IPS-NIHi7 (cell line): ENCODE data around the gene CPM.
"Not testable (repeated sequence)": the region's sequence is repeated elsewhere in the genome, so short reads cannot be mapped to it uniquely, and the experiment has no call there.

ENCODE experiments used
- DNase-seq: peaks from one replicate; pipeline ENCODE4 v3.0.0; 2012; ENCODE audit warnings: mixed read lengths; ENCODE audit errors: extremely low spot score

CPM gene

DNA sequence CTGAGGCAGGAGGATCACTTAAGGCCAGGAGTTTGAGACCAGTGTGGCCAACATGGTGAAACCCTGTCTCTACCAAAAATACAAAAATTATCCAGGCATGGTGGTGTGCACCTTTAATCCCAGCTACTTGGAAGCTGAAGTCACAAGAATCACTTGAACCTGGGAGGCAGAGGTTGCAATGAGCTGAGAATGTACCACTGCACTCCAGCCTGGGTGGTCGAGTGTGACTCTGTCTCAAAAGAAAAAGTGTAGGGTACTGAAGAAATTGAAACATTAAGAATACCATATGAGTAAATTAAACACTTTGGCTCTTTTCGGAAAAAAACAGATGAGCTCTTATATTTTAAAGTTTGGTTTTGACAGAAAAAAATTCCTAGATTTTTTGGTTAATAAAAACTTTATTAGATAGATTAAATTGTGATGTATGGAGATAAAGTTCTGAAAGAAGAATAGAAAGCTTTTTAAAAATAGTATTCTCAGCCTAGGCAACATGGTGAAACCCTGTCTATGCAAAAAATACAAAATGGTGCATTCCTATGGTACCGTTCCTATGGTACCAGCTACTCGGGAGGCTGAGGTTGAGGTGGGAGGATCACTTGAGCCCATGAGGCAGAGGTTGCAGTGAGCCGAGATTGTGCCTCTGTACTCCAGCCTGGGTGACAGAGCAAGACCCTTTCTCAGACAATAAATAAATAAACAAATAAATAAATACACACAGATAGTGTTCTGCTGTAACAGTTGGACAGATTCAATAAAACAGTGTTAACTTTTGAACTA, 104.9 kb downstream of the CPM start:
- DNase-seq = no peak

DNA sequence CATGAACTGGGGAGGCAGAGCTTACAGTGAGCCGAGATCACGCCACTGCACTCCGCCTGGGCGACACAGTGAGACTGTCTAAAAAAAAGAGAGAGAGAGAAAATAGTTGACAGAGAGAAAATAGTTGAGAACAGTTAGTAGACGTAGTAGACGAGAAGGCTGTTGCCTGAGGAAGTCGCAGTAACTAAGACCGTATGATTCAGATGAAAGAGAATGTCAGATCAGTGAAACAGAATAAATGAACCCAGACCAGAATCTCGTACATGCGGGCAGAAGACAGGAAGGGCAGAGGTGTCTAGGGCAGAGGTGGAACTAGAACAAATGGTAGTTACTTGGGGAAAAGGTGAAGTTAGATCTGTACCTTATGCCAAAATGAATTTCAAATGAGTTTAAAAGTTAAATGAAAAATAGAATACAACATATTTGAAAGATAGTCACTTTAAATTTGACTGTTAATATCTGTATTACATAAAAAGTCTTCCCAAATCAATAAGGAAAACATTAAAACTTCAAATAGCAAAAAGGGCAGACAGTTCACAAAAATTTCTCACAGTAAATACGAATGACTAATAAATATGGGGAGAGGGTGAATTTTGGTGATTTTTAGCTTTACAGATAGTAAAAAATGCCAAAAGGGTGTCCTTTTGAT, 107.3 kb downstream of the CPM start:
- no peak for DNase-seq

DNA sequence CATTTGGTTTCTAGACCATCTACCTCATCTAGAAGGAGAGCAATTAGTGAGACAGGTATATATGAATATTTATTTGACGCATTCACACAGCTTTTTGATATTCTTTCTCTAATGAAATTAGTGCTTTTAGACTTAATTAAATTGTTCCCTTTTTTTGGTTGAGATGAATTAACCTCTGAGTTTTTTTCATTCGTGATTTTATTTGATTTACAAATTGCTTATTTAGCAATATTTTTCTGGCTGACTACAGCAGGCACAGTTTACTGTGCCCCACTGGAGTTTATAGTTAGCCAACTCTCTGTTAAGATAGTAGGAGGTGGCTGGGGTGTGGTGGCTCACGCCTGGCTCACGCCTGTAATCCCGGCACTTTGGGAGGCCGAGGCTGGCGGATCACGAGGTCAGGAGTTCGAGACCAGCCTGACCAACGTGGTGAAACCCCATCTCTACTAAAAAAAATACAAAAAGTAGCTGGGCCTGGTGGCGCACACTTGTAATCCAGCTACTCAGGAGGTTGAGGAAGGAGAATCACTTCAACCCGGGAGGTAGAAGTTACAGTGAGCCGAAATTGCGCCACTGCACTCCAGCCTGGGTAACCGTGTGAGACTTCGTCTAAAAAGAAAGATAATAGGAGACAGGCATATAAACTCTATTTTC, 108.2 kb downstream of the CPM start:
- no peak for DNase-seq

DNA sequence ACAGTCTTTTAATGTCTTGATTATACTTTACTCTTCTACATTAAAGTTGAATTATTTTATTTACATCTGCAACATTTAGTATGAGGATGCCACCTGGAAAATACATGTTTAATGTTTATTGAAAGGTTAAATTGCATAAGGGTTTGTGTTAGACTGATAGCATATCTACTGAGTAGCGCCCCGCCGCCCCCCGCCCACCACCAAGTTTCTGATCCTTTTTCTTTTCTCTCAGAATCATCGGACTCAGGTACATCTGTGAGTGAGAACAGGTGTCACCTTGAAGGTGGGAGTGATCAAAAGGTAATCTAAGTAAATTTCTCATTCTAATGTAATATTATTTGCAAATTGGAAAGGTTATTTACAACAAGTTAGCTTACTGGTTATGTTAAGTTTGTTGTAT, 108.8 kb downstream of the CPM start:
- DNase-seq = no peak

DNA sequence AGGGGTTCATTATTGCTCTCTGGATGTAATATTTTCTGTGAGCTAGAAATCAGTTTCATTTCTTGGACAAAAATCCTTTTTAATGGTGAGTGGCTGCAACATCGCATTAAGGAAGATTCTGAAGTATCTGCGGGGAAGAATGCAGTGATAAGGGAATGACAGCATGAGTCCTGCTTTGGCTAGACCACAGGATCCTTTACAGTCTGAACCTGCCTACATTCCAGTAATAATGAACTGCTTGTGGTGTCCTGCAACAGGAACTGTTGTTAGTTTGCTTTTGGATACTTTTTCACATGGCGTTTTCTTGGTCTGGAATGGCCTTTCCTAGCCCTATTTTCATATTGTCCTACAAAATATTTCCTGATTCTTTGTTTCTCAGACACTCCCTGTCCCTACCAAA, 109.3 kb downstream of the CPM start:
- no peak for DNase-seq

DNA sequence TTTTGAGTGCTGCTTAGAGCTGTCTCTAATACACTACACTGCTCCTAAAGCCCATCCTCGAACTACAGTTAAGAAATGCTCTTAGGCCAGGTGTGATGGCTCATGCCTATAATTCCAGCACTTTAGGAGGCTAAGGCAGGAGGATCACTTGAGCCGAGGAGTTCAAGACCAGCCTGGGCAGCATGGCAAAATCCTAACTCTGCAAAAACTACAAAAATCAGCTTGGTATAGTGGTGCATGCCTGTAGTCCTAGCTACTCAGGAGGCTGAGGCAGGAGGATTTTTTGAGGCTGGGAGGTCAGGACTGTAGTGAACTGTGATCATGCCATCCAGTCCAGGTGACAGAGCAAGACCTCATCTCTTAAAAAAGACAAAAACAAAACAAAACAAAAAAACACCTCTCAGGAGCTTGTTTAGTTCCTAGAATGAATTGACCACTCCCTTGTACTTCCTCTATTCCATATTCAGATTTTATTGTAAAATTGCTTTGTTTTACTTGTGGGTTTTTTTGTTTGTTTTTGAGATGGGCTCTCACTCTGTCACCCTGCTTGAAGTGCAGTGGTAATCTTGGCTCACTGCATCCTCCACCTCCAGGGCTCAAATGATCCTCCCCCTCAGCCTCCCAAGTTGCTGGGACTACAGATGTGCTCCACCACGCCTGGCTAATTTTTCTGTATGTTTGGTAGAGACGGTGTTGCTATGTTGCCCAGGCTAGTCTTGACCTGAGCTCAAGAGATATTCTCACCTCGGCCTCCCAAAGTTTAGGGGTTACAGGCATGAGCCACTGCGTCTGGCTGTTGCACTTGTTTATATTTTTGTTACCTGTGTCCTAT, 111.4 kb downstream of the CPM start:
- DNase-seq = no peak

DNA sequence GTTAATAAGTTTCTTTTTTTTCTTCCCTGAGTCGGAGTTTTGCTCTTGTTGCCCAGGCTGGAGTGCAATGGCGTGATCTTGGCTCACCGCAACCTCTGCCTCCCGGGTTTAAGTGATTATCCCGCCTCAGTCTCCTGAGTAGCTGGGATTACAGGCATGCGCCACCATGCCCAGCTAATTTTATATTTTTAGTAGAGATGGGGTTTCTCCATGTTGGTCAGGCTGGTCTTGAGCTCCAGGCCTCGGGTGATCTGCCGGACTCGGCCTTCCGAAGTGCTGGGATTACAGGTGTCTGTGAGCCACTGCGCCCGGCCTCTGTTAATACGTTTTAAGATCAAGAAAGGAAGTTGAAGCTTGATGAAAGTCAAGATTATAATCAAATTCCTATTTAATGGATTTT, 113.5 kb downstream of the CPM start:
- DNase-seq = not testable (repeated sequence)

DNA sequence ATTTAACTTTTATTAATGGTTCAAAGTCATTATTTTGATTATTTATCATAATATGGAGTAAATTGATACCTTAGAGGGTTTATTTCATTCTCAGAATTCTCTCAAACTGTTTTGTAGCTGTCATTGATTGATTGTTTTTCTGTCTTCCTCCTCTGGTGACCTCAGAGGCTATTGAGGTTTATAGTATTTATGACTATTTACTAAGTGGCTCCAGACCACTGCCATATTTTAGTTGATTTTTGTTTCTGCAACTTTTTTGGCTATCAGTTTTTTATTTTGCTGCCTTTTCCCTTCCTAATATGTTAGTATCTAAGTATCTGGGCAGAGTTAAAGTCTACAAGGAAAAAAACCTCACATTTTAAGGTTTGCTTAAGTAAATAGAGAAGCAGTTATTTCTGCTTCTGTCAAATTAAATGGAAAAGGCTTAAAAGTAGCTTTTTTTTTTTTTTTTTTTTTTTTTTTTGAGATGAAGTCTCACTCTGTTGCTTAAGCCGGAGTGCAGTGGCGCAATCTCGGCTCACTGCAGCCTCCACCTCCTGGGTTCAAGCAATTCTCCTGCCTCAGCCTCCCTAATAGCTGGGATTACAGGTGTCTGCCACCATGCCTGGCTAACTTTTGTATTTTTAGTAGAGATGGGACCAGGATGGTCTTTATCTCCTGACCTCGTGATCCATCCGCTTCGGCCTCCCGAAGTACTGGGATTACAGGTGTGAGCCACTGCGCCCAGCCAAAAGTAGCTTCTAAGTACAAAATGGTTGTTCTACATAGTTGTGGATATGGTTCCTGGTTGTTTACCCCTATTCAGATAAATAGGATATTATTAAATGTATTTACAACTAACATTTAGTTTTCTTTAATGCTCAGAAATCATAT, 116.8 kb downstream of the CPM start:
- no peak for DNase-seq

DNA sequence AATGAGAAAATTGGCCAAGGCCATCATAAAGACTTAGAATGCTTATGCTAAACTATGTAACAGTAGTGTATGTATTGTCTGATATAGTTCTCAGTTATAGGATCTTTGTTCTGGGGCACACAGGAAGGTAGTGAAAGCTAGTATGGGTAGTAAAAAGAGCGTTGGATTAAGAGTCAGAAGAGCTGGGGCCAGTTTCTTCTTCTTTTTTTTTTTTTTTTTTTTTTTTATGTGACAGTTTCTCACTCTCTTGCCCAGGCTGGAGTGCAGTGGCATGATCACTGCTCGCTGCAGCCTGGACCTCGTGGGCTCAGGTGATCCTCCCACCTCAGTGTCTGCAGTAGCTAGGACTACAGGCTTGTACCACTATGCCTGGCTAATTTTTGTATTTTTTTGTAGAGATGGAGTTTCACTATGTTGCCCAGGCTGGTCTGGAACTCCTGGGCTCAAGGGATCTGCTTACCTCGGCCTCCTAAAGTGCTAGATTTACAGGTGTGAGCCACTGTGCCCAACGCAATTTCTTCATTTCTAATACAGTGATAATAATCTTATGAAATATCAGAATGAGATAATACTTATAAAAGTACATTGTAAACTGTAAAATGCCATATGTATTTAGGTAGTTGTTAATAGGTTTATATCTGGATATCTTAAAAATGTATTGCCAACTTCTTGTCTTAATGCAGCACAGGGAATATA, 117.6 kb downstream of the CPM start:
- DNase-seq = no peak

DNA sequence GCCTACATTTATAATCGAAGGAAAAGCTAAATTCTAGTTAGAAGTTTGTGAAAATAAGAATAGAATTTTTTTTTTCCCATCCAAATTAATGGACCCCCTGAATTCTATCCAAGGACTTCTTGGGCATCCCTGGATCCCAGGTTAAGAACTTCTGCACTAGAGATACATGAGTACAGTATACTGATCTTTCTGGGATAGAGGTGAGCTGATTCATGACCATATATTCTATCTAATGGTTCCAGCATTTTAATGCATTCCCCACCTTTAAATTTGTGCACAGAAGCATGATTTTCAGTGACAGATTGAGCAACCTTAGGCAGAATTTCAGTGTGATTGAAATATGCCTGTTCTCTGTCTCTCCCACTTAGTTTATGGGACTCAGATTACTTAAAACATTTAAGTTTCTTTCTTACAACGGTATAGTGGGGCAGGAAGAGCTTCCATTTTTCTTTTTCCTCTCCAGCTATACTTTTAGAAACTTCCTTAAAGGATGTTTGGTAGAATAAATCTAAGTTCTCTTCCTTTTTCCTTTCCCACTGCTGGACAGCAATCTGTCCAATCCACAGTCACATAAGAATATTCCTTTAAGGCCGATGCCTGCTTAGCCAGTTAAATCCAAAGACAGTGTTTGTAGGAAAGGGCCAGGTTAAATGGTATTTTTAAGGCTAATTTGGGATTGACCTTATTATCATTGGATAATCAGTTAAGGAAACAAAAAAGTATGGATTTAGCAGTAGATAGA, 118.3 kb downstream of the CPM start:
- no peak for DNase-seq

DNA sequence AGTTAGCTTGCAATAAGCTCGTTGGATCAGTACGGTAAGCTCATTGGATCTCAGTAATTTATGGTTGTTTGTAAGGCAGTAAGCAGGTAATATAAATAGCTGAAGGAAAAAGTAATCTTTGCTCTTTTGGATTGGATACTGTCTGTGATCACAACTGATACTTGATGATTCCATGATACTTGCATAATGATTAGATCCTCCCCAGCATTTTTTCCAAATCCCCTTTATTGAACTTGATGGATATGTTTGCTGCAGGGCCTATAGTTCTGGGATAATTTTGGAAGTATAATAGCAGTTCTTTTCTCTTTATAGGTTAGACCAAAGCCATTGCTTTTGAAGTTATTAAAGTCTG, 119.8 kb downstream of the CPM start:
- no peak for DNase-seq

DNA sequence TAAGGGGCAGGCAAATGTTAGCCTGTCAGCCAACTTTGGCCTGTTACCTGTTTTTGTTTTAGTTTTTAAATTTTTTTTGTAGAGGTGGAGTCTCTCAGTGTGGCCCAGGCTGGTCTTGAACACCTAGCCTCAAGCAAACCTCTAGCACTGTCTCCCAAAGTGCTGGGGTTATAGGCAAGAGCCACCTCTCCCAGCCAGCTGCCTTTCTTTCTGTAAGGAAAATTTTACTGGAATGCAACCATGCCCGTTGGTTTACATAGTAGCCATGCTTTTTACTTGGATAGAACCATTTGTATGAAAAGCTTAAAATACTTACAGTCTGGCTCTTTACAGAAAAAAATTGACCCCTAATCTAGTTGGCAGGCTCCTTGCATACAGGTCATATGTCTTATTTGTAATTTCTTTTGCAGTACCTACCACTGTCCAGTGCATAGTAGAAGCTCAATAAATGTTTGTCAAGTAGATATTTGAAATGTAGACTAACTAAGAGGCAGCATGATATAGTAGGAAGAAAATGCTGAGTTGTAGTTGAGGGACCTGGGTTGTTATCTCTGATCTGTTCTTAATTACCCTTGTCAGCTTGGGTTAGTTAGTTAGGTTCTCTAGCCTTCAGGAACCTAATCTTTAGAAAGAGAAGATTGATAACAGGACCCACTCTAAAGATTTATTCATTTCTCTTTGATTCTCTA, 120.3 kb downstream of the CPM start:
- no peak for DNase-seq

DNA sequence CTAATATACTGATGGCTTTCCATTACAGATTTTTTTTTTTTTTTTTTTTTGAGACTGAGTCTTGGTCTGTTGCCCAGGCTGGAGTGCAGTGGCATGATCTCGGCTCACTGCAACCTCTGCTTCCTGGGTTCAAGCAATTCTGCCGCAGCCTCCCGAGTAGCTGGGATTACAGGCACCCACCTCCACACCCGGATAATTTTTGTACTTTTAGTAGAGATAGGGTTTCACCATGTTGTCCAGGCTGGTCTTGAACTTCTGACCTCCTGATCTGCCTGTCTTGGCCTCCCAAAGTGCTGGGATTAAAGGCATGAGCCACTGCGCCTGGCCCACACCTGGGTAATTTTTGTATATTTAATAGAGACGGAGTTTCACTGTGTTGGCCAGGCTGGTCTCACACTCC, 121.4 kb downstream of the CPM start:
- not testable (repeated sequence) for DNase-seq

DNA sequence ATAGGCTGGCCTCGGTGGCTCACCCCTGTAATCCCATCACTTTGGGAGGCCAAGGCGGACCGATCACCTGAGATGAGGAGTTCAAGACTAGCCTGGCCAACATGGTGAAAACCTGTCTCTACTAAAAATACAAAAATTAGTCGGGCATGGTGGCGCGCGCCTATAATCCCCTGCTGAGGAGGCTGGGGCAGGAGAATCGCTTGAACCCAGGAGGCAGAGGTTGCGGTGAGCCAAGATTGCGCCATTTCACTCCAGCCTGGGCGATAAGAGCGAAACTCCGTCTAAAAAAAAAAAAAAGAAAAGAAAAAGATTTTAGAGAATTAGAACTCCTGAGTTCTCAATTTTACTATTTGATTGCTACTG, 123.0 kb downstream of the CPM start:
- DNase-seq = not testable (repeated sequence)

DNA sequence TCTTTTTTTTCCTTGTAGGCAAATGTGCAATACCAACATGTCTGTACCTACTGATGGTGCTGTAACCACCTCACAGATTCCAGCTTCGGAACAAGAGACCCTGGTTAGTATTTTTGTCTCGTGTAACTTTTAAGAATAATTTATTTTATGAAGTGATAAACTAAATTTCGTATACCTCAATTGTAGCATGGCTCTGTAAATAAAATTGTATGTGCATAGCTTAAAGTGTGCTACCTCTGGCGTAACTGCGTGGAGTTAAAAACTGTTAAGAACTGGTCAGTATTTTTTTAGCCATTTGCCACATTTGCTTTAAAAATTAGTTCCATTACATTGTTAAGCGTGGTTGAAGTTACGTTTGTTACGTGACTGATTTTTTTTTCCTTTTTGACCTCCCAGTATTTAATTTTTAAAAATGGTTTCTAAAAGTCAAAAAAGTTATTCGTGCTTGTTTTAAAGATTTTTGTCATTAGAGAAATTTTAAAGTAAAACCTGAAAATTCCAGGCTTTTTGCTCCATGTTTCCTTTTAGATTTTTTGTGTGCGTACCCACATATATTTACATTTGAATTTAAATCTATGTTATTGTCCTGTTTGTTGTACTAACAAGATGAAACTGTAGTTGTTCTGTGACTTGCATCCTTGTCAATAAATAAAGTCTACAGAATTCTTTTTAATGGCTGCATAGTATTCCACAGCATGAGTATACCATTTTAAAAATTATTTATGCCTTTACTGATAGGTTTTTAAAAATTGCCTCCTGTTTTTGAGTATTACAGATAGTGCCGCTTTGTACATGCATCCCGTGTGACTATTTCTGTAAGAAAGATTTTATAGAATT, 123.6 kb downstream of the CPM start:
- DNase-seq = no peak

DNA sequence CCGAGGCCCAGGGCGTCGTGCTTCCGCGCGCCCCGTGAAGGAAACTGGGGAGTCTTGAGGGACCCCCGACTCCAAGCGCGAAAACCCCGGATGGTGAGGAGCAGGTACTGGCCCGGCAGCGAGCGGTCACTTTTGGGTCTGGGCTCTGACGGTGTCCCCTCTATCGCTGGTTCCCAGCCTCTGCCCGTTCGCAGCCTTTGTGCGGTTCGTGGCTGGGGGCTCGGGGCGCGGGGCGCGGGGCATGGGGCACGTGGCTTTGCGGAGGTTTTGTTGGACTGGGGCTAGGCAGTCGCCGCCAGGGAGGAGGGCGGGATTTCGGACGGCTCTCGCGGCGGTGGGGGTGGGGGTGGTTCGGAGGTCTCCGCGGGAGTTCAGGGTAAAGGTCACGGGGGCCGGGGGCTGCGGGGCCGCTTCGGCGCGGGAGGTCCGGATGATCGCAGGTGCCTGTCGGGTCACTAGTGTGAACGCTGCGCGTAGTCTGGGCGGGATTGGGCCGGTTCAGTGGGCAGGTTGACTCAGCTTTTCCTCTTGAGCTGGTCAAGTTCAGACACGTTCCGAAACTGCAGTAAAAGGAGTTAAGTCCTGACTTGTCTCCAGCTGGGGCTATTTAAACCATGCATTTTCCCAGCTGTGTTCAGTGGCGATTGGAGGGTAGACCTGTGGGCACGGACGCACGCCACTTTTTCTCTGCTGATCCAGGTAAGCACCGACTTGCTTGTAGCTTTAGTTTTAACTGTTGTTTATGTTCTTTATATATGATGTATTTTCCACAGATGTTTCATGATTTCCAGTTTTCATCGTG, 124.4 kb downstream of the CPM start:
- DNase-seq = peak; percentile 74

DNA sequence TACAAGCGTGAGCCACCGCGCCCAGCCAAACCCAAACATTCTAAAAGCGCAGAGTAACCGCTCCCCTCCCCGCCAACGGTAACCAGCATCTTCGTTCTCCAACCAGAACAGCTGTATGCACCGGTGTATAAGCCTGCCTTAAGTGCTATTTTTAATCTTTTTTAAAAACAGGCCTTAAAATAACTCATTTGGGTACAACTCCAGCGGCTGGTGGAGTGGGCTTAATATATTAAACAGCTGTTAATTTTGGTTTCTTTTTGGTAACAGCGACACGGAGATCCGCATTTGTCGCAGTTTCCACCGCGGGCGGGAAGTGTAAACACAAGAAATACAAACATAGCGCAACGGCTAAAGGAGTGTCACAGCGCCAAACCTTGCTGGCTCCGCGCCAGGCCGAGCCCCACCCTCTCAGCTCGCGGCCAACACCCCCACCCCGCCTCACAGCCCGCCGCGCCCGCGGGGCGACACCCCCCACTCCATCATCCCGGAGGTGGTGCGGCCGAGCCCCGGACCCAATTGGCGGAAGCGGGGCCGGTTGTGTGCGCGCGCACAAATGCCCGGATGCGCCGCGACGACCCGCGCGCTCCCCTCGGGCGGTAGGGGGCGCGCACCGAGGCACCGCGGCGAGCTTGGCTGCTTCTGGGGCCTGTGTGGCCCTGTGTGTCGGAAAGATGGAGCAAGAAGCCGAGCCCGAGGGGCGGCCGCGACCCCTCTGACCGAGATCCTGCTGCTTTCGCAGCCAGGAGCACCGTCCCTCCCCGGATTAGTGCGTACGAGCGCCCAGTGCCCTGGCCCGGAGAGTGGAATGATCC, 125.2 kb downstream of the CPM start, which contains the start of gene MDM2:
Gene MDM2 (plus strand): TSS at position 602 of the 812 bp plus-strand sequence. CDS start 301 bp downstream, outside the sequence.
- peak; percentile 96 for DNase-seq
